Measurements from ENCODE around the gene COL11A2.

The COL11A2 gene

DNA sequence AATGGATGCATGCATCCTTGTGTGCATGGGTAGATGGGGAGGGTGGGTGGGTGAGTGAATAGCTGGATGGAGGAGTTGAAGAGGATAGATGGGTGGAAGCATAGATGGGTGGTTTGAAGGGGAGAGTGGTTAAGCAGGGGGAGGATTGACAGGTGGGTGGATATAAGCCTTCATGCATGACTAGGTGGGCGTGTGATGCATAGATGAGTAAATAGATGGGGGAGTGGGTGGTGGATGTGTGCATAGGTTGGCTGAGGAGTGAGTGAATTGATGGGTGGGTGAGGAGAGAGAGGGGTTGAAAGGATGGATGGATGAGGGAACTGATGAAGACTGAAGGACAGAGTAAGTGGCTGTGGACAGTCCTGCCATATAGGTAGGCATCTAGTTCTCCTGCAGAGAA, 4.5 kb downstream of the COL11A2 start:
- Histone ChIP-seq H3K79me2 (ENCODE audit: insufficient read depth, low read length) (no peaks in the 10 kb centered on the region), H2AFZ (ENCODE audit: low read depth, low read length) (no peak overlapping the region), H3K9ac (ENCODE audit: low read depth, low read length) (no peak overlapping the region), H4K20me1 (ENCODE audit: insufficient read depth, low read length) (no peaks in the 10 kb centered on the region), H3K27ac (ENCODE audit: low read length) (no peak overlapping the region), H3K4me1 (ENCODE audit: insufficient read depth, low read length) (peaks cover 16% of the 10 kb centered on the region), H3K9me3 (ENCODE audit: insufficient read depth, low read length, severe bottlenecking) (peaks cover 3% of the 10 kb centered on the region), H3K27me3 (ENCODE audit: insufficient read depth, low read length, poor library complexity) (no peaks in the 10 kb centered on the region), H3K4me3 (ENCODE audit: low read depth in 1 of 2, low read length in 2 of 2) (no peak overlapping the region), H3K4me2 (ENCODE audit: insufficient read depth, low read length) (no peak overlapping the region), H3K36me3 (ENCODE audit: insufficient read depth, low read length) (no peaks in the 10 kb centered on the region)
- no peak for DNase-seq
- no peak for TF ChIP-seq EZH2 (IDR thresholded peaks at IDR 0.05; ENCODE audit: borderline replicate concordance, low read depth, low read length, severe bottlenecking)
- TF ChIP-seq, protein P1, sequence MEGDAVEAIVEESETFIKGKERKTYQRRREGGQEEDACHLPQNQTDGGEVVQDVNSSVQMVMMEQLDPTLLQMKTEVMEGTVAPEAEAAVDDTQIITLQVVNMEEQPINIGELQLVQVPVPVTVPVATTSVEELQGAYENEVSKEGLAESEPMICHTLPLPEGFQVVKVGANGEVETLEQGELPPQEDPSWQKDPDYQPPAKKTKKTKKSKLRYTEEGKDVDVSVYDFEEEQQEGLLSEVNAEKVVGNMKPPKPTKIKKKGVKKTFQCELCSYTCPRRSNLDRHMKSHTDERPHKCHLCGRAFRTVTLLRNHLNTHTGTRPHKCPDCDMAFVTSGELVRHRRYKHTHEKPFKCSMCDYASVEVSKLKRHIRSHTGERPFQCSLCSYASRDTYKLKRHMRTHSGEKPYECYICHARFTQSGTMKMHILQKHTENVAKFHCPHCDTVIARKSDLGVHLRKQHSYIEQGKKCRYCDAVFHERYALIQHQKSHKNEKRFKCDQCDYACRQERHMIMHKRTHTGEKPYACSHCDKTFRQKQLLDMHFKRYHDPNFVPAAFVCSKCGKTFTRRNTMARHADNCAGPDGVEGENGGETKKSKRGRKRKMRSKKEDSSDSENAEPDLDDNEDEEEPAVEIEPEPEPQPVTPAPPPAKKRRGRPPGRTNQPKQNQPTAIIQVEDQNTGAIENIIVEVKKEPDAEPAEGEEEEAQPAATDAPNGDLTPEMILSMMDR (IDR thresholded peaks at IDR 0.05; ENCODE audit: borderline replicate concordance, extremely low read depth, low read length, poor library complexity, severe bottlenecking) = no peak
- no peak for ATAC-seq (ENCODE audit: insufficient read depth, low read depth)

DNA sequence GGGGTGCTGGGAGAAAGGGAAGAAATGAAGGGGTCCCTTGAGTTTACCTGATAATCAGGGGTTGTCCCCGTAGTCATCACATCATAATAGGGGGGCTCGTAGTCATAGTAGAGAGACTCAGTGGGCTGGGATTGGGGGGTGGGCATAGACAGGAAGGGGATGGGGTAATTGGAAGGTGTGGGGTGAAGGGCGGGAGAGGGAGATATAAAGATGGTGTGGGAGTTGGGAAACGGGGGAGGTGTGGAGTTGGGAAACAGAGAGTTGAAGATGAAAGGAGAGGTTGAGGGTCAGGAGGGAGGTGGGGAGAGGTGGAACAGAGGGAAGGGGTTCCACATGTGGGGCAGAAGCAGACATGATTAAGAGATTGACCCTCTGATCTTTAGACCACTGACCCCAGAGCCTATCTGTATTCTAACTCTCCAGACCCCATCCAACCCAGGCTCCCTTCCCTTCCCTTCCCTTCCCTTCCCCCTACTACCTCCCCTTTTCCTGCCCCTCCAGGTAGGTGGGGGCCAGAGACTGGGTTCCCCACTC, 6.5 kb downstream of the COL11A2 start:
- H3K4me2 ChIP-seq (ENCODE audit: insufficient read depth, low read length) = no peak overlapping the region
- H3K27me3 ChIP-seq (ENCODE audit: insufficient read depth, low read length, poor library complexity) = no peaks in the 10 kb centered on the region
- no peak overlapping the region for H3K4me3 ChIP-seq (ENCODE audit: low read depth in 1 of 2, low read length in 2 of 2)
- TF ChIP-seq EZH2 (IDR thresholded peaks at IDR 0.05; ENCODE audit: borderline replicate concordance, low read depth, low read length, severe bottlenecking) = no peak
- TF ChIP-seq, protein P1 (IDR thresholded peaks at IDR 0.05; ENCODE audit: borderline replicate concordance, extremely low read depth, low read length, poor library complexity, severe bottlenecking) = no peak
- H2AFZ ChIP-seq (ENCODE audit: low read depth, low read length) = no peak overlapping the region
- no peaks in the 10 kb centered on the region for H3K36me3 ChIP-seq (ENCODE audit: insufficient read depth, low read length)
- peaks cover 3% of the 10 kb centered on the region for H3K9me3 ChIP-seq (ENCODE audit: insufficient read depth, low read length, severe bottlenecking)
- no peak overlapping the region for H3K9ac ChIP-seq (ENCODE audit: low read depth, low read length)
- no peak overlapping the region for H3K27ac ChIP-seq (ENCODE audit: low read length)
- ATAC-seq (ENCODE audit: insufficient read depth, low read depth) (no peak), DNase-seq (no peak)
- H3K79me2 ChIP-seq (ENCODE audit: insufficient read depth, low read length) = no peaks in the 10 kb centered on the region
- peaks cover 16% of the 10 kb centered on the region for H3K4me1 ChIP-seq (ENCODE audit: insufficient read depth, low read length)
- no peaks in the 10 kb centered on the region for H4K20me1 ChIP-seq (ENCODE audit: insufficient read depth, low read length)

DNA sequence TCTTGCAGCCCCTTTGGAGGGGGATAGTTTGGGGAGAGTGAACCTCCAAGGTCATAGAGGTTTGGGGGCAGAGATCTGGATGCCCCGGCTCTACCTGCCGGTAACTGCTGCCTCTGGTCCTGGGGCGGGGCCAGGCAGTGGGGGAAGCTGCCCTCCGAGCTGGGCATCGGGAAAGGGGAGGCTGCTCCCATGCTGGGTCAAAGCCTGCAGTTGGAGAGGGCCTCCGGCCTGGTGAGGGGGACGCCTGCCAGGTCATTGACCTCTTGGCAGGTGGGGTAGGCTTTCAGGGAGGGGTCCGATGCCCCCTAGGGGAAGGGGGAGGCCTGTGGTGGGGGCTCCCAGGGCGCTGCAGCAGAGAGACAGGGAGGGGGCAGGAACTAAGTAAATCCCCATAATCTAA, 7.1 kb downstream of the COL11A2 start:
- Histone ChIP-seq H2AFZ (ENCODE audit: low read depth, low read length) (no peak overlapping the region), H3K9me3 (ENCODE audit: insufficient read depth, low read length, severe bottlenecking) (peaks cover 3% of the 10 kb centered on the region), H3K9ac (ENCODE audit: low read depth, low read length) (no peak overlapping the region), H3K36me3 (ENCODE audit: insufficient read depth, low read length) (no peaks in the 10 kb centered on the region), H3K4me1 (ENCODE audit: insufficient read depth, low read length) (peaks cover 16% of the 10 kb centered on the region), H3K79me2 (ENCODE audit: insufficient read depth, low read length) (no peaks in the 10 kb centered on the region), H3K27me3 (ENCODE audit: insufficient read depth, low read length, poor library complexity) (no peaks in the 10 kb centered on the region), H3K4me2 (ENCODE audit: insufficient read depth, low read length) (no peak overlapping the region), H4K20me1 (ENCODE audit: insufficient read depth, low read length) (no peaks in the 10 kb centered on the region), H3K27ac (ENCODE audit: low read length) (no peak overlapping the region), H3K4me3 (ENCODE audit: low read depth in 1 of 2, low read length in 2 of 2) (no peak overlapping the region)
- no peak for DNase-seq
- ATAC-seq (ENCODE audit: insufficient read depth, low read depth) = no peak
- TF ChIP-seq EZH2 (IDR thresholded peaks at IDR 0.05; ENCODE audit: borderline replicate concordance, low read depth, low read length, severe bottlenecking) = no peak
- TF ChIP-seq, protein P1 (IDR thresholded peaks at IDR 0.05; ENCODE audit: borderline replicate concordance, extremely low read depth, low read length, poor library complexity, severe bottlenecking) = no peak

All from DND-41 (cell line).